B cell (primary cell): ENCODE results near the gene EFNA5. TPM values are rescaled to one million over a fixed set of nuclear protein-coding genes. Genes with fewer than 3 reads are reported as not detected.

ENCODE experiments used
- ATAC-seq: fragments of 200-7000 bp; cut with Tn5 transposase; one replicate; pipeline ENCODE4 v1.10.0; 2021; ENCODE audit warnings: low read depth, mild to moderate bottlenecking, moderate number of reproducible peaks, moderate library complexity
- CTCF ChIA-PET: fragments of 350-600 bp; sonication (Branson Sonifier 250); formaldehyde crosslinking; loops from one replicate; lab custom pipeline; 2021; ENCODE audit warnings: antibody characterized with exemption, inconsistent platforms; lab: Charles Lee
- POLR2A ChIA-PET: fragments of 350-600 bp; sonication (Branson Sonifier 250); formaldehyde crosslinking; loops from one replicate; lab custom pipeline; 2021; ENCODE audit warnings: antibody characterized with exemption; lab: Charles Lee
- DNase-seq: peaks from one replicate; pipeline ENCODE4 v3.0.0; 2013
- H2AFZ ChIP-seq: 2 replicates; pipeline ENCODE4 v1.6.1; 2012; ENCODE audit warnings: mild to moderate bottlenecking, low read depth, low read length; ENCODE audit not compliant: insufficient read depth, poor library complexity, severe bottlenecking
- H3K27ac ChIP-seq, 2 donors: 1 replicate in 1 of 2; 2 replicates in 1 of 2; pipeline ENCODE4 v1.5.1; 2012 to 2013; ENCODE audit warnings: low read length in 2 of 2, mild to moderate bottlenecking in 2 of 2, moderate library complexity in 1 of 2
- H3K27me3 ChIP-seq, 4 experiments: fragments of 200-600 bp in 1 of 4; sonication (generic) in 1 of 4; replicated peaks in 1 of 4; 1 replicate in 2 of 4; 2 replicates in 2 of 4; pipeline versions ENCODE4 v1.6.1 to v1.7.0; 2013 to 2016; ENCODE audit warnings: low read length in 3 of 4, mild to moderate bottlenecking in 2 of 4, mixed read lengths in 1 of 4, moderate library complexity in 1 of 4; ENCODE audit not compliant: insufficient read depth in 4 of 4, control insufficient read depth in 3 of 4; ENCODE audit errors: control extremely low read depth in 1 of 4
- H3K36me3 ChIP-seq, 2 experiments: replicated peaks in 1 of 2; 1 replicate in 1 of 2; 2 replicates in 1 of 2; pipeline versions ENCODE4 v1.6.1 to v1.7.1; 2013; ENCODE audit warnings: low read length in 1 of 2; ENCODE audit not compliant: insufficient read depth in 2 of 2, control insufficient read depth in 1 of 2; ENCODE audit errors: control extremely low read depth in 1 of 2, extremely low read depth in 1 of 2
- H3K4me1 ChIP-seq, 2 donors: fragments of 200-600 bp in 1 of 2; sonication (generic) in 1 of 2; 1 replicate in 1 of 2; 2 replicates in 1 of 2; pipeline versions ENCODE4 v1.5.1 to v1.6.1; 2013 to 2017; ENCODE audit warnings: low read length in 2 of 2; ENCODE audit not compliant: control insufficient read depth in 2 of 2, insufficient read depth in 2 of 2
- H3K4me2 ChIP-seq: replicated peaks from 2 replicates; pipeline ENCODE3; 2012; ENCODE audit warnings: mild to moderate bottlenecking, low read depth, low read length; ENCODE audit not compliant: poor library complexity, severe bottlenecking
- H3K4me3 ChIP-seq, 5 experiments: fragments of 200-600 bp in 1 of 5; sonication (generic) in 1 of 5; 1 replicate in 3 of 5; 2 replicates in 2 of 5; pipeline versions ENCODE4 v1.5.1 to v1.7.0; 2011 to 2016; ENCODE audit warnings: low read length in 4 of 5, mild to moderate bottlenecking in 4 of 5, low read depth in 2 of 5, control low read depth in 1 of 5, moderate library complexity in 1 of 5; ENCODE audit not compliant: insufficient read depth in 1 of 5; ENCODE audit errors: control extremely low read depth in 1 of 5, extremely low read depth in 1 of 5
- H3K79me2 ChIP-seq: fragments of 200-600 bp; sonication (generic); one replicate; pipeline ENCODE4 v1.6.0; 2016; ENCODE audit warnings: low read length; ENCODE audit not compliant: control insufficient read depth, insufficient read depth
- H3K9ac ChIP-seq: fragments of 200-600 bp; sonication (generic); 2 replicates; pipeline ENCODE4 v1.6.1; 2017; ENCODE audit warnings: mild to moderate bottlenecking, low read length, moderate library complexity
- H3K9me3 ChIP-seq, 3 donors: one replicate each; pipeline versions ENCODE4 v1.6.1 to v1.7.1; 2013; ENCODE audit warnings: low read length in 2 of 3; ENCODE audit not compliant: control insufficient read depth in 2 of 3, insufficient read depth in 1 of 3; ENCODE audit errors: control extremely low read depth in 1 of 3
- H4K20me1 ChIP-seq: 2 replicates; pipeline ENCODE4 v1.6.0; 2012; ENCODE audit warnings: mild to moderate bottlenecking, low read length; ENCODE audit not compliant: insufficient read depth, control insufficient read depth, poor library complexity, severe bottlenecking
- H3K27ac Mint-ChIP-seq: one replicate; pipeline ENCODE4 v1.8.0; 2021; ENCODE audit warnings: mixed read lengths
- H3K27me3 Mint-ChIP-seq: one replicate; pipeline ENCODE4 v1.8.0; 2021; ENCODE audit warnings: mixed read lengths
- H3K4me1 Mint-ChIP-seq: one replicate; pipeline ENCODE4 v1.8.0; 2021; ENCODE audit warnings: mixed read lengths
- H3K4me3 Mint-ChIP-seq: one replicate; pipeline ENCODE4 v1.8.0; 2021; ENCODE audit warnings: mixed read lengths
- H3K9me3 Mint-ChIP-seq: one replicate; pipeline ENCODE4 v1.8.0; 2022; ENCODE audit warnings: mixed read lengths; ENCODE audit not compliant: insufficient read depth
- EZH2 ChIP-seq: IDR thresholded peaks from 2 replicates; pipeline ENCODE4 v1.6.1; 2012; ENCODE audit warnings: borderline replicate concordance, low read depth, mild to moderate bottlenecking, moderate library complexity, low read length; ENCODE audit not compliant: insufficient read depth, poor library complexity, severe bottlenecking
- WGBS: methylation state at CpG from one replicate; pipeline ENCODE4 v1.1.5; 2013; ENCODE audit warnings: missing lambda C conversion rate; ENCODE audit not compliant: insufficient coverage; 5-methylcytosine and 5-hydroxymethylcytosine counted together
- intact Hi-C: fragments of 100-400 bp; cut with micrococcal nuclease; formaldehyde crosslinking; loops from one replicate; pipeline ENCODE4 v1.10.0; 2022
- polyA plus RNA-seq: library from polyadenylated mRNA; depleted of rRNA; stranded (reverse); fragments of >200 nt; gene quantifications from 2 replicates; pipeline ENCODE4 v1.2.3, GENCODE V29; 2012
- total RNA-seq, 2 donors: library from RNA; stranded (reverse); fragments of 120-200 nt in 1 of 2; gene quantifications; 1 replicate in 1 of 2; 2 replicates in 1 of 2; pipeline versions ENCODE4 v1.2.3 to v1.2.4, GENCODE V29; 2013 to 2022
- TF ChIP-seq, protein P1 (sequence below): fragments of 200-600 bp; IDR thresholded peaks from one replicate; pipeline ENCODE4 v1.8.0; 2022; ENCODE audit warnings: antibody characterized with exemption, mild to moderate bottlenecking

EFNA5 gene
- total and polyA plus RNA-seq, 2 donors (not counting 1 experiment from before 2014, with no cell fraction given): not detected

DNA sequence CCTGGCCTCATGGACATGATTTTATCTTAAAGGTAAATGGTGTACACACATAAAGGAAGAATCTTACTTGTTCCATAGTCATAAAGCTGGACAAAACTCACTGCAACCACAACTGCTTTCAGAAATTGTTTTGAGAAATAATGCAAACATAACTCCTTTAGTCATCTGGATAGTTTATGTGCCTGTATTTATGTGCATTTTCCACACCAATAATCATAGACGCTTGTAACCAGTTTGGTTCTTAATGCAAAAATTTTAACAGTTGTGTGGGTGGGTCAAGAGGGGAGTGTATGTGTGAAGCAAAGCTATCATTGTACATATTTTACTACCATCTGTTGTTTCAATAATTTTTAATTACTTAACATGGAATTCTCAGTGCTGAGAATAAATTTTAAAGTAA, 80.1 kb downstream of the EFNA5 start:
- no peak overlapping the region for H3K27ac ChIP-seq
- TF ChIP-seq, protein P1, sequence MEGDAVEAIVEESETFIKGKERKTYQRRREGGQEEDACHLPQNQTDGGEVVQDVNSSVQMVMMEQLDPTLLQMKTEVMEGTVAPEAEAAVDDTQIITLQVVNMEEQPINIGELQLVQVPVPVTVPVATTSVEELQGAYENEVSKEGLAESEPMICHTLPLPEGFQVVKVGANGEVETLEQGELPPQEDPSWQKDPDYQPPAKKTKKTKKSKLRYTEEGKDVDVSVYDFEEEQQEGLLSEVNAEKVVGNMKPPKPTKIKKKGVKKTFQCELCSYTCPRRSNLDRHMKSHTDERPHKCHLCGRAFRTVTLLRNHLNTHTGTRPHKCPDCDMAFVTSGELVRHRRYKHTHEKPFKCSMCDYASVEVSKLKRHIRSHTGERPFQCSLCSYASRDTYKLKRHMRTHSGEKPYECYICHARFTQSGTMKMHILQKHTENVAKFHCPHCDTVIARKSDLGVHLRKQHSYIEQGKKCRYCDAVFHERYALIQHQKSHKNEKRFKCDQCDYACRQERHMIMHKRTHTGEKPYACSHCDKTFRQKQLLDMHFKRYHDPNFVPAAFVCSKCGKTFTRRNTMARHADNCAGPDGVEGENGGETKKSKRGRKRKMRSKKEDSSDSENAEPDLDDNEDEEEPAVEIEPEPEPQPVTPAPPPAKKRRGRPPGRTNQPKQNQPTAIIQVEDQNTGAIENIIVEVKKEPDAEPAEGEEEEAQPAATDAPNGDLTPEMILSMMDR: no peak
- TF ChIP-seq EZH2: no peak
- no peak for ATAC-seq
- no peak overlapping the region for H3K4me3 ChIP-seq
- no peak overlapping the region for H3K4me3 Mint-ChIP-seq
- no peaks in the 10 kb centered on the region for H3K4me1 ChIP-seq
- H3K9me3 Mint-ChIP-seq: no peaks in the 10 kb centered on the region
- H2AFZ ChIP-seq: no peak overlapping the region
- DNase-seq: no peak
- no peak overlapping the region for H3K27ac Mint-ChIP-seq
- H3K4me1 Mint-ChIP-seq: no peaks in the 10 kb centered on the region
- H3K9ac ChIP-seq: no peak overlapping the region
- no peaks in the 10 kb centered on the region for H4K20me1 ChIP-seq
- no peaks in the 10 kb centered on the region for H3K27me3 ChIP-seq
- H3K27me3 Mint-ChIP-seq: no peaks in the 10 kb centered on the region
- no peaks in the 10 kb centered on the region for H3K9me3 ChIP-seq
- WGBS: no CpG with 5 or more reads among the region's 1 CpG
- no peaks in the 10 kb centered on the region for H3K79me2 ChIP-seq
- CTCF ChIA-PET: interaction anchor here (1.5 kb wide), 1 partner anchor 18 kb away, joined by 7 read pairs; no protein-coding TSS in a partner anchor
- no peak overlapping the region for H3K4me2 ChIP-seq
- intact Hi-C loops: no loop called here
- no peaks in the 10 kb centered on the region for H3K36me3 ChIP-seq
- POLR2A ChIA-PET: no interaction called here

DNA sequence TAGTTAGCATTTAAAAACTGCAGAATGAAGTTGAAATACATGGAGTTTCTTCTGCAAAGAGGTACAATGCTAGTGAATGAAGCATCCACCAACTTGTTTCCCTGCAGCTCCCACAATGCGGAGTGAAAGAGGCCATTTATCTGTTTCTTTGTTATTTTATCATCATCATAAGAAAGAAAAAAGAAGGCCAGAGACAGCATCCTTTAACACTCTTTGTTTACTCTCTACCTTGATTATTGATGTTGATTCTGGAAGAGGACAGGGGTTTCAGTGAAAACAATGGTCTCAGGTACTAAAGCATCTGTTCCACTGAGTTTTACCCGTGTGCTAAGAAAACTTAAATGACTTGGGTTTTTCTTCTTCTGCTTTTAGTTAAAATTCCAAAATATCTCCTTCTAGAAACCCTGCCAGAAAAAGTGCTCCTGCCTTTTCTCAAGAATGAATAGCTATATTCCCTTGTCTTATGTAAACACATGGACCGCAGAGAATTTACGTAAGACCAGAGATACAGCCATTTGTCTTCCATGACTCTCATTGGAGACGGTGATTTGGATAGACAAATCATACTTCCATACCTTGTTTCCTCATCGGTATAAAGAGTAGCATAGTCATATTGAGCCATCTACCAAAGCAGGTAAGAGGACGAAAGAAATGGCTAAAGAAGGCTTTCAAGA, 81.1 kb downstream of the EFNA5 start:
- no peaks in the 10 kb centered on the region for H3K27me3 ChIP-seq
- ChIA-PET CTCF (interaction anchor here (1.5 kb wide), 1 partner anchor 17 kb away, joined by 7 read pairs; no protein-coding TSS in a partner anchor), POLR2A (no interaction called here)
- intact Hi-C loops: no loop called here
- ATAC-seq (no peak), DNase-seq (no peak)
- H3K9ac ChIP-seq: no peak overlapping the region
- H3K27ac ChIP-seq: no peak overlapping the region
- no peaks in the 10 kb centered on the region for H3K9me3 ChIP-seq
- H3K9me3 Mint-ChIP-seq: no peaks in the 10 kb centered on the region
- no peaks in the 10 kb centered on the region for H3K79me2 ChIP-seq
- H2AFZ ChIP-seq: no peak overlapping the region
- peaks cover 2% of the 10 kb centered on the region for H3K27me3 Mint-ChIP-seq
- H3K36me3 ChIP-seq: no peaks in the 10 kb centered on the region
- no peaks in the 10 kb centered on the region for H3K4me1 ChIP-seq
- H3K4me3 Mint-ChIP-seq: no peak overlapping the region
- no peaks in the 10 kb centered on the region for H4K20me1 ChIP-seq
- TF ChIP-seq, protein P1: no peak
- no peak for TF ChIP-seq EZH2
- H3K4me3 ChIP-seq: no peak overlapping the region
- WGBS: 92% methylated on average over 3 of the region's 7 CpGs
- no peak overlapping the region for H3K4me2 ChIP-seq
- no peak overlapping the region for H3K27ac Mint-ChIP-seq
- no peaks in the 10 kb centered on the region for H3K4me1 Mint-ChIP-seq
